Smooth muscle cell (in vitro differentiated cells): Measurements from ENCODE around the gene POTEF. TPM values are rescaled to one million over a fixed set of nuclear protein-coding genes. Genes with fewer than 3 reads are reported as not detected.
"Not testable (repeated sequence)": the region's sequence is repeated elsewhere in the genome, so short reads cannot be mapped to it uniquely, and the experiment has no call there.

Source experiments
- DNase-seq: peaks from one replicate; lab custom pipeline; 2025; ENCODE audit not compliant: unreplicated experiment; lab: John Stamatoyannopoulos, UW
- H2AFZ ChIP-seq: fragments of 200-600 bp; sonication (generic); 2 replicates; pipeline ENCODE4 v1.6.0; 2016; ENCODE audit warnings: antibody characterized with exemption, low read depth, mild to moderate bottlenecking
- H3F3A ChIP-seq: fragments of 200-600 bp; sonication (generic); 2 replicates; pipeline ENCODE4 v1.6.0; 2017; ENCODE audit warnings: antibody characterized with exemption, low read depth
- H3K27ac ChIP-seq: fragments of 200-600 bp; sonication (generic); 2 replicates; pipeline ENCODE4 v1.5.1; 2016; ENCODE audit warnings: low read depth, mild to moderate bottlenecking
- H3K27me3 ChIP-seq: fragments of 200-600 bp; sonication (generic); 2 replicates; pipeline ENCODE4 v1.6.1; 2016; ENCODE audit warnings: low read depth, mild to moderate bottlenecking
- H3K36me3 ChIP-seq: fragments of 200-600 bp; sonication (generic); 2 replicates; pipeline ENCODE4 v1.5.1; 2016; ENCODE audit warnings: low read depth
- H3K4me1 ChIP-seq: fragments of 200-600 bp; sonication (generic); 2 replicates; pipeline ENCODE4 v1.5.1; 2016; ENCODE audit warnings: low read depth
- H3K4me2 ChIP-seq: fragments of 200-600 bp; sonication (generic); 2 replicates; pipeline ENCODE4 v1.6.0; 2016; ENCODE audit warnings: mild to moderate bottlenecking
- H3K4me3 ChIP-seq: fragments of 200-600 bp; sonication (generic); 2 replicates; pipeline ENCODE4 v1.5.1; 2016; ENCODE audit warnings: mild to moderate bottlenecking
- H3K79me2 ChIP-seq: fragments of 200-600 bp; sonication (generic); 2 replicates; pipeline ENCODE4 v1.6.0; 2016; ENCODE audit warnings: low read depth, mild to moderate bottlenecking
- H3K9ac ChIP-seq: fragments of 200-600 bp; sonication (generic); 2 replicates; pipeline ENCODE4 v1.6.0; 2016; ENCODE audit warnings: low read depth
- H3K9me3 ChIP-seq: fragments of 200-600 bp; sonication (generic); replicated peaks from 2 replicates; pipeline ENCODE4 v1.5.1; 2016; ENCODE audit warnings: low read depth
- H4K20me1 ChIP-seq: fragments of 200-600 bp; sonication (generic); 2 replicates; pipeline ENCODE4 v1.6.0; 2016; ENCODE audit warnings: low read depth
- WGBS: methylation state at CpG from one replicate; pipeline ENCODE4 v1.1.7; 2016; ENCODE audit warnings: low lambda C conversion rate; 5-methylcytosine and 5-hydroxymethylcytosine counted together
- polyA plus RNA-seq: library from polyadenylated mRNA; unstranded; fragments of >200 nt; fragmentation: Nextera tagmentation; extraction: Ambion mirVana; gene quantifications from 2 replicates; pipeline ENCODE4 v1.2.1, GENCODE V29; 2016
- small RNA-seq: library from RNA; depleted of rRNA; stranded (forward); fragments of <200 nt; gene quantifications from one replicate; pipeline ENCODE3, GENCODE V24; 2014
- total RNA-seq: library from RNA; depleted of rRNA; stranded (reverse); fragments of >200 nt; gene quantifications from 2 replicates; pipeline ENCODE4 v1.2.3, GENCODE V29; 2014

The POTEF gene
- total and polyA plus RNA-seq, 2 experiments from 2014 or later: 2.8 to 9.7 TPM

- H3K27me3 ChIP-seq, H3K27ac ChIP-seq, H3K9ac ChIP-seq, H3K79me2 ChIP-seq, H2AFZ ChIP-seq, H3K4me2 ChIP-seq, H3K9me3 ChIP-seq, H3F3A ChIP-seq, H3K4me3 ChIP-seq, H3K4me1 ChIP-seq, DNase-seq, H4K20me1 ChIP-seq, H3K36me3 ChIP-seq: not testable (repeated sequence)
- WGBS: 100% methylated on average over 1 of the region's 1 CpG
These were observed 103.1 kb downstream of the POTEF start for GRCh38 chr2:130025931-130026330.

Small RNA genes within 50 kb of the gene (small RNA-seq; reads per million reads assigned to genes)
- gene AC018865.2 (not detected), gene RNU6-1049P (not detected)

Other genes starting within 250 kb of the POTEF start
- gene RAB6C, start 149.6 kb downstream of the POTEF start, total RNA-seq: 0.54 TPM in 1 of 2 replicates, not detected in the other
- not detected in 2 replicates for gene RAB6C, start 149.6 kb downstream of the POTEF start, polyA plus RNA-seq
- gene CCDC74B, start 15.9 kb upstream of the POTEF start, total RNA-seq: 7.7 and 16.0 TPM in 2 replicates
- gene CCDC74B, start 15.9 kb upstream of the POTEF start, polyA plus RNA-seq: 13.7 and 14.5 TPM in 2 replicates
- gene SMPD4, start 52.4 kb upstream of the POTEF start, total RNA-seq: 23.5 and 29.8 TPM in 2 replicates
- gene SMPD4, start 52.4 kb upstream of the POTEF start, polyA plus RNA-seq: 43.2 and 53.6 TPM in 2 replicates
- gene MZT2B, start 53.0 kb upstream of the POTEF start, total RNA-seq: 134 and 147 TPM in 2 replicates
- 397 and 412 TPM in 2 replicates for gene MZT2B, start 53.0 kb upstream of the POTEF start, polyA plus RNA-seq
- not detected in 2 replicates for gene TUBA3E, start 69.2 kb upstream of the POTEF start, total RNA-seq
- 0.15 TPM in 1 of 2 replicates, not detected in the other for gene TUBA3E, start 69.2 kb upstream of the POTEF start, polyA plus RNA-seq
- gene IMP4, start 213.7 kb upstream of the POTEF start, total RNA-seq: 36.4 and 59.3 TPM in 2 replicates
- gene IMP4, start 213.7 kb upstream of the POTEF start, polyA plus RNA-seq: 74.9 and 75.0 TPM in 2 replicates
- 4.4 and 13.9 TPM in 2 replicates for gene PTPN18, start 226.8 kb upstream of the POTEF start, total RNA-seq
- gene PTPN18, start 226.8 kb upstream of the POTEF start, polyA plus RNA-seq: 10.1 and 10.2 TPM in 2 replicates